Fibroblast of skin of back (primary cell): ENCODE data around the gene NUAK2.

Experiments used
- DNase-seq: peaks from one replicate; pipeline ENCODE4 v3.0.0-alpha.2; 2013

NUAK2 gene

DNA sequence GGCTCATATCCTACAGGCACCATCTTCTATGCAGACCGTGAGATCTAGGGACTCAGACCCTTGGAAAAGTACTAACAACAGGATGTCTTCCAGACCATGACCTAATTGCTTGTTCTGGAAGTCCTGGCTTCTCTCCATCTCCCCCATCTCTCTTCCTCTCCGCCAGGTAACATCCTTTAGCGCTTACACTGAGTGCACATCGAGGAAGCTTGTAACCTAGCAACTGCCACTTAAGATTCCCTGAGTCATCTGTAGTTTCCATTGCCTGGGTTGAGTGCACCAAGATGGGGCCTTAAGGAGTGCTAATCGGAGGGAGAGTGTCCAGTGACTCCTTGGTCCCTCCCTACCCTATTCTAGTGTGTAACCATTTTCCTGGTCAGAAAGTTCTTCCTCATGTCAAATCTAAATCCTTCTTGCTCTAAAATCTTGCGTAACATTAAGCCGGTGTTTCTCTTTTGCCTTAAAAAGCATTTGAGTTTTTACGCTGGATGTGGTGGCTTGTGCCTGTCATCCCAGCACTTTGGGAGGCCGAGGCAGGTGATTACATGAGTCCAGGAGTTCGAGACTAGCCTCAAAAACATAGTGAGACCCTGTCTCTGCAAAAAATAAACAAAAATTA lies 25.5 kb upstream of the NUAK2 start:
- DNase-seq: no peak

DNA sequence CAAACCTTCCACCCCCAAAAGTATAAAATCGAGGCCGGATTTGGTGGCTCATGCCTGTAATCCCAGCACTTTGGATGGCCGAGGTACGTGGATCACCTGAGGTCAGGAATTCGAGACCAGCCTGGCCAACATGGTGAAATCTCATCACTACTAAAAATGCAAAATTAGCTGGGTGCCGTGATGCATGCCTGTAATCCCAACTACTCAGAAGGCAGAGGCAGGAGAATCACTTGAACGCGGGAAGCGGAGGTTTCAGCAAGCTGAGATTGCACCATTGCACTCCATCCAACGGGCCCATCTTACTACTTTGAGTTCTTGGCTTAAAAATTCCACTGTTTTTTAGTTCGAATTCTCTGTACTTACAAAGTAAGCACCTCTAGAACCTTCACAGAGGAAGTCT lies 24.2 kb upstream of the NUAK2 start:
- DNase-seq: no peak

DNA sequence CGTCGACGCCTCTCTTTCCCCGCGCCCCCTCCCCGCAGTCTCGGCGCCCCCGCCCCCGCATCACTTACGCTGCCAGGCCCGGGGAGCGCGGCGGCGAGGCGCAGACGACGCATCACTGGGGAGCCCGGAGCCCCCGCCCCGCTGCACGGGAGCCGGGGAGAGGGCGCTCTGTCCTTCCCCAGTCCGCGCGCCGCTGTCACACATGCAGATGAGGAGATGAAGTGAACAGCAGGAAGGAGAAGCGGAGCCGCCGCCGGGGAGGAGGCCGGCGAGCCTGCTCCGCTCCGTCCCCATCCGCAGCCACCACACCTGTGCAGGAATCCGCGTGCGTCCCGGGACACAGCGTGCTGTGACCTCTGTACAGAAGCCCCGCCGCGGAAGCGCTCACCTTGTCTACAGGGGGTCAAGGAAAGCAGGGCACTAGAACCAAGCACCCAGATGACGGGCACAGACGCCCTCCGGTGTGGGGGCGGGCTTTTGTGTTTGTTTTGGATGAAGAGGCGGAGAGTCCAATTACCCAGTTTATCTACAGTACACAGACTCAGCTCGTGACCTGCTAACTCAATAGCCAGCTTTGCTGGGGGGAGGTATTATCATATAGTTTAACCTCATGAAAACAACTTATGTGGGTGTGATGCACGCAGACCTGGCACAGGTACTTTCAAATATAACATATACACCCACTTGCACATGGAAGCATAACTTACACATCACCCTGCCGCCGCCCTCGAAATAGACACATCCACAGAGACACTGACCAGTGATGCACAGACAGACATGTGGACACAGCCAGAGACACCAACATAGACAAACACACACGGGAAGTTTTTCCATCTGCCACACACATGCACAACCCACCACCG lies 22.8 kb upstream of the NUAK2 start:
- no peak for DNase-seq

DNA sequence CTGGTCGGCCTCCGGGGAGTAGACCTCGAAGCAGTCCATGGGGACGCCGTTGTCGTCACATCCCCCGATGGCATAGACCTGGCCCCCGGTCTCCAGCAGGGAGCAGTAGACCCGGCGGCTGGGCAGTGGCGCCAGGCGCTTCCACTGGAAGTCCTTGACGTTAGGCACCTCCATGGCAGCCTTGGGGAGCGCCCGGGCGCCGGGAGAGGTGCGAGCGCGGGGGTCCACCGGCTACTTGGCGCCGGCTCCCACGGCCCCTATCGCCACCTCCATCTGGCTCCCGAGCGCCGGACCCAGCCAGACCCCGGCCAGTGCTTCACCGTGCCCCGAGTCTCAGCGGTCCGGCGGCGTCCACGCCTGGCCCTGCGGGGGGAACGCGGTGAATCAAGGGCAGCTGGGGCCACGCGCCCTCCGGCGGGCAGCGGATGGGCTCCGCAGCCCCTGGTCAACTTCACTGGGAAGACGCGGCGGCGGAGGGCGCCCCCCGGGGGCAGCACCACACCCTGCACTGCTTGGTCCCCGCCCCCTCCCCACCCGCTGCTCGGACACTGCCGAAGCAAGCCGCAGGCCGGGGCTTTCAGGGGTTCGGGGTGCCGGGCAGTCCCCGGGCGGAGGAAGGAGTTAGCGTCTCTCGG lies 22.0 kb upstream of the NUAK2 start:
- DNase-seq: no peak

DNA sequence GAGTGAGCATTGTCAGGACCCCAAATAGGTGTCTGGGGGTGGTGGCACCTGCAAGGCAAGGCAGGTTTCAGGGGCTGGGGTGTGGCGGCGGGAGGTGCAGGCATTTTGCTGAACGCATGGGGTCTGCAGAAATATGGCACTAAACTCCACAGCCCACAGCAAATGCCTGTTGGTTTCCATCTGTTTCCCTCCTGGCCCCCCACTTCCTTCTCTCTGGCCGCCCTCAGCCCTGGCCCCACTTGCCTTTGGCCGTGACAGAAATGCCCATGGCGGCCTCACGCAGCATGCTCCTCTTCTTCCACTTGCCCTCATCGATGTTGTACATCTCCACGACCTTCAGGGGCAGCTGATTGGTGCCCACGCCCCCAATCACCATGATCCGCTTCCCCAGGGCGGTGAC lies 21.4 kb upstream of the NUAK2 start:
- DNase-seq: no peak

DNA sequence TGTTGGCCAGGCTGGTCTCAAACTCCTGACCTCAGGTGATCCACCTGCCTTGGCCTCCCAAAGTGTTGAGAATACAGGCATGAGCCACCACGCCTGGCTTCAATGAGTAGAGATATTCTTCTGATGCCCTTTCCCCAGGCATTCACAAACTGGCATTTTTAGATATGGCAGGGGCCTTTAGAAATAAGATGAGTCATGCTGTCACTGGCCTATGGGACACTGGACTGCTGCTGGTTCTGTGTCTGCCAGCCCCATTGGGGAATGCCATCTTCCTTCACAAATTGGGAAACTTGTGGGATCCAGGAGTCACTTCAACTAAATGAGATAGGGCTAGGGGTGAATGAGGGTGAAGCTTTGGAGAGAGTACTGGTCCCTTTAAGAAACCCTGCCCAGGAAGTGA lies 19.1 kb upstream of the NUAK2 start:
- DNase-seq: no peak

DNA sequence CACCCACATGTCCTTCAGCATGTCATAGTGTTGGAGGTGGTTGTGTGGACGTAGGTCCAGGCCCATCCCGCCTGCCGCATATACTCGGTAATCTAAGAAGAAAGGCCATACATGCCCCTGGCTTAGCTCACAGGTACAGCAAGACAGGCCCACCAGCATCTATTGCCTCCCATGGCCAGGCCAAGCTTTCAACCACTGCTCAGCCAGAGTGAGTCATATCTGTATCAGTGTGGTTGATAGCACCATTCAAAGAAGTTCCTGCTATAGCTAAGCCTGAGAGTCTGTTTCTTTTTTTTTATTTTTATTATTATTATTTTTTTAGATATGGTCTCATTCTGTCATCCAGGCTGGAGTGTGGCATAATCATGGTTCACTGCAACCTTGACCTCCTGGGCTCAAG lies 18.2 kb upstream of the NUAK2 start:
- DNase-seq: no peak

DNA sequence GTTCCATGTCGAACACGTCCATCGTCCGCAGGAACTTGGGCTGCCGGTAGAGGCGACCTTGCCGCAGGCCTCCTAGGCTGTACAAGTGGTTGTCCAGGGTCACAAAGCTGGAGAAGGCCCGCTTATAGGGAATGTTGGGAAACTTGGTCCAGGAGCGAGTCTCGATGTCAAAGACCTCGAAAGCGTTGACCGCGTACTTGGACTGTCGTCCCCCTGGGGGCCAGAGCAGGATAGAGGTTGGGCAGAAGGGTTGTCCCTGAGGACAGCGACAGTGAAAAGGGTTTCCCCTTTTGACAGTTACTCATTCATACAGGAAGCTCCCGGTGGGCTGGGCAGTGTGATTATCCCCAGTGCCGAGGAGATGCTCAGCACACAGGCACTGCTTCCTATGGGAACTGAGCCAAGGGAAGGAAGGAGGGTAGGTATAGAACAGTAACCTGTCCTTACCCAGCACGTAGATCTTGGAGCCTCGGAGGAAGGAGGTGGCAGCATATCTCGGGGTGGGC lies 17.7 kb upstream of the NUAK2 start:
- no peak for DNase-seq

DNA sequence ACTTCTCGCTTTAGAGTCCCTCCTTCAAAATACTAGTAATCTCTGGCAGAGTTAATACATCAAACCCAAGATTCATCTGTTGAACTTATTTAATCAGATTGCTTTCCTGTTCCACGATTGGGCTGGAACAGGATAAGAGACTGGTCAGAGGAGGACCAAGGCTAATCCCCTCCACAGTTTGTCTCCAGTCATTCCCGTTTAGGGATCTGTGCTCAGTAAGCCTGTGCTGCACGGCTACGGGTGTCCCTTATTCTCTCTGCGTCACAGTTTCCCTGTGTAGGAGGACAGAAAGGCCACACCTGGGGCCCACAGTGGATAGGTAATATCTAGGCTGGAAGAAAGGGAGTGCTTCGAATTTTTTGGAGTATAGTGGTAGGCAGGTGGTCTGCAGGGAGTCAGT lies 16.5 kb upstream of the NUAK2 start:
- DNase-seq: no peak

DNA sequence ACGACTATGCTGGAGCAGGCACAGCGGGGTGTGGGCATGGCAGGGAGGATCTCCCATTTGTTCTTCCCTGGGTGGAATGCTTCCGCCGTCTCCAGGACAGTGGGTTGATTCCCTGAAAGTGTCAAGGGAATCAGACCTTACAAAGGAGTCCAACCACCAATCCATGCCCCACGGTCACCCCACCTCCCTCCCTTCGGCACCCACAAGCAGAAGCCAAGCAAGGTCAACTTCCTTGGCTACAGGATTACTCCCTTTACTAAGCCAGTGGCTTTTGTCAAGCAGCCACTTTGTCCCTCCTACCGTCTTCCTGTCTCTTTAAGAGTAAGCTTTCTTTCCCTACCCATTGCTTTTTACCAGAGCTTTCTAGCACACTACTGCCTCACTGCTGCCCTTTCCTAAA lies 15.9 kb upstream of the NUAK2 start:
- no peak for DNase-seq

DNA sequence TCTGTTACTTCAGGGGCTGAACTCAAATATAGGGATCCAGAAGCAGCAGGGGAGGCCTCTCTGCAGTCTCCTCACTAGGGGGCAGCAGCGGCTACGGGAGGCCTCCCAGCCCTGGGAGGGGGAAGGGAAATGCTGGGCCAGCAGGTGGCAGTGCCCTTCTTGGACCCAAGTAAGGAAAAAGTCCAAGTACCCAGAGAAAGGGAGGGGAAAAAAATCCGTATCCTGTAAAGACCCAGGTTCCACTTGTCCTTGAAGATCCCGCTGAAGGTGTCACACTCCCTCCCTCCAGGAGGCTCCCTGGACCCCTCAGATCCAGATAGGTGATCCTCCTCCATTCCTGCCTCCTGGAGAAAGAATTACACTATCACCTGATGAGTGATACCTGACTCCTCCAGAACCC lies 14.1 kb upstream of the NUAK2 start:
- DNase-seq: peak; percentile 68

DNA sequence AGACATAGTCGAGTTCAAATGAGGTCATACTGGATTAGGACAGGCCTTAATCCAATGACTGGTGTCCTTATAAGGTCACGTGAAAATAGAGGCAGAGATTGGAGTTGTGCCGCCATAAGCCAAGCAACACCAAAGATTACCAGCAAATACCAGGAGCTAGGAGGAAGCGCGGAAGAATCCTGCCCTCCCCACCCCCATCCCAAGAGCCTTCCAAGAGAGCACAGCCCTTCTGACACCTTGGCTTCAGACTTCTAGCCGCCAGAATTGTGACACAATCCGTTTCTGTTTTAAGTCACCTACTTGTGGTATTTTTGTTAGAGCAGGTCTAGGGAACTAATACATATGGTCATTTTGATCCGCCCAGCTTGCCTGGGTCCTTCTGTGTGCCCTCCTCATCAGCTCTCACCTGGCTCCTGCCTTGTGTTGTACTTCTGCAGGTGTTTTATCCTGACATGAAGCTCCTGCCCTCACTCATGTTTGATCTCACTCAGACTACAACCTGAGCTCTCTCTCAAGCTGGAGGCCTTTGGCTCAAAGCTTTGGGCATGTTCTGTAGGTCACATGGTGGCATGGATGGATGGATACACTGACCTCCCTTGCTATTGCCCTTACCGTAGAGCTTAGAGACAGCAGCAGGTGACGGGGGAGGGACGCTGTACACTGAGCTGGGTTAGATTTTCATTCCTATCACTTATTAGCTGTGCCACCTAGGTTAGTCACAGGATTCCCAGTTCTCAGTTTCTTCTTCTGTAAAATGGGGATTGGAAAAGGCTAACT lies 10.7 kb upstream of the NUAK2 start:
- DNase-seq: no peak

DNA sequence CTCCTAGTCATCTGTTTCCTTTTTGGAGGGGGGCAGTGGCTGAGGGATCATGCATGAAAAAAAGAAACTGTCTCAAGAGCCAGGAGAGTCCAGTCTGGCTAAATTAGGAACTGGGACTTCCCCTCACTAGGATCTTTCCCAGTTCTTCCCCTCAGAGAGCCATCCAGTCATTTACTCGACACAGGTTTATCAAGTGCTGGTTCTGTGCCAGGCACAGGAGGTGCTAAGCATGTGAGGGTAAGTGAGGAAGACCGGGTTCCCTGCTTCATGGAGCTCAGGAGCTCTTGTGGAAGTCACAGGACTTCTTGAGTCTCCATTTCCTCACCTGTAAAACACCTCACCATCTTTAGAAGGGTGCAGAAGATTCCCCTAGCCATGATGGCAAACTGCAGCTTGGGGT lies 8.6 kb upstream of the NUAK2 start:
- DNase-seq: no peak

DNA sequence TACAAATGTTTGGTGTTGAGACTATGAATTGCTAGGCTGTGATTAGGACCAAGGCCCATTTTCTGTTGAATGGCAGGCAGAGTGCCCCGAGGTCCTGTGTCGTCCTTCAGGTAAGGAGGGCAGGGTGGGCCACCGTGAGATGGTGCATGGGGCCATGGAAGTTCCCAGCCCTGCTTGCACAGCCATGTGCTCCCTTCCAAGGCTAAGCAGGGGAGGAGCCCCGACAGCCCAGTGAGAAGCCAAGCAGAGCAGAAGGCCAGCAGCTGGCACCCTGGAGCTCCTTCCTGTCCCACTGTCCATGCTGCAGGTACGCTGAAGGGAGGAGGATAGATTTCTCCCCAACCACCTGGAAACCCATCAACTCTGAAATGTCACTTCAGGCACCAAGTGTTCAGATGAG lies 8.2 kb upstream of the NUAK2 start:
- DNase-seq: no peak

DNA sequence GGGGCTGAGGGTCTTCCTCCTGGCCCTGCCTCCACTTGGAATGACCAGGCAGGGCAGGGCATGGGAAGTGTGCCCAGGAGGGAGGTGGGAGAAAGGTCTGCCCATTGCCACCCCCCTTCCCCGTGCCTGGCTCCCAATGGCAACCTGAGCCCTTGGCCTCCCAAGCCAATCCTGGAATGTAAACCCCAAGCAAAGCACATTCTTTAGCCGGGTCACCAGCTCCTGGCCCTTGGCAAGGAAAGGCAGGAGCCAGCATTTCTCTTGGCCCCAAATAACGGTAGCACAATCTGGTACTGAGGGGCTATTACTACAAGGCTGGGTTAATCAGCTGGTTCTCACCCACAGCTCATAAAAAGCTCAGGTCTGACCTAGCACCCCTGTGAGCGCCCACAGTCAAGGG lies 6.9 kb upstream of the NUAK2 start:
- DNase-seq: no peak

DNA sequence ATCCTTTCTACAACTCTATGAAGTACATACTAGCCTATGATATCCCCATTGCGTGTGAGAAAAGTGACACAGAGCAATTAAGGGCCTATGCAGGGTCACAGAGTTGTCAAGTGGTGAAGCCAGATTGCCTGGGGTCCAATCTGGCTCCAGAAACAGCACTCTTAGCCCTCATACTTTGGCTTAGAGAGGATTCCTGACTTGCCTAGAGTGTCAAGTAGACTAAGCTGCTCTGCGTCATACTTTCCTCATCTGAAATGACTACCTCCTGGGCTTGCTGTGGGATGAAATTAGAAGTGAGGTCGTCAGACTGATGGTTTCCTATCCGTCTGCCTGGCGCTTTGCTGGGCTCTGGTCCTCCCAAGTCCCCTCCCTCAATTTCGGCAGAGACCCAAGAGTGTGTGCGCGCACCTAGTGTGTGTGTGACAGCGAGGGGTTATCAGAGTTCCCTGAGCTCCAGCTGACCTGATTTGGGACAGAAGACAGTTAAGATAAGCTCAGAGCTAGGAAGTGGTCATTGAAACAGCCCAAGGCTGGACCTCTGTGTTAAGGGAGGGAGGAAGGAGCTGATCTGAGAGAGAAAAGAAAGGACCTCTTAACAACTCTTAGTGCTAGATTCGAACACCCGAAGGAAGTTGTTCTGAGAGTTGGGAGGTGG lies 5.4 kb upstream of the NUAK2 start:
- no peak for DNase-seq

DNA sequence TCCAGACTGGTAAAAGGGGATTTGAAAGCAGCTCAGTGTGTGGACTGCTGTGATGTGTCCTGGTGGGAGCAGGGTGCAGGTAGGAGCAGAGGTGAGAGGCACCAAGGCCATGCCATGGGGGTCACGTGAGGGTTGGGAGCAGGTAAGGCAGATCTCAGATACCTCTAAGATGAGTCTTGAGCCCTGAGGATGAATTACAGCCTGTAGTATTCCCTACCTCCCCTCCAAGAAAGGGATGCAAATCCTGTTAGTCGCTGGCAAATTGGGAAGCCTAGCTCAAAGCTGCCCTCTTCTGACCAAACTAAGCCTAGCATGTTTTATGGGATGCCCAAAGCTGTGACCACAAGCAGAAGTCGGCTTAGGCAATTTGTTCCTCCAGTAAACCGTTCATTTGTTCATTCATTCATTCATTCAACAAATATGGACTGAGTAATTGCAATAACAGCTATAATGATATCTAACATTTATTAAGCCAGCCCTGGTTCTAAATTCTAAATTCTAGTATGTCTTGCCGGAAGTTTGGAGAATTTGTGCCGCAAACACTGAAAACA lies 3.9 kb upstream of the NUAK2 start:
- peak; percentile 79 for DNase-seq

DNA sequence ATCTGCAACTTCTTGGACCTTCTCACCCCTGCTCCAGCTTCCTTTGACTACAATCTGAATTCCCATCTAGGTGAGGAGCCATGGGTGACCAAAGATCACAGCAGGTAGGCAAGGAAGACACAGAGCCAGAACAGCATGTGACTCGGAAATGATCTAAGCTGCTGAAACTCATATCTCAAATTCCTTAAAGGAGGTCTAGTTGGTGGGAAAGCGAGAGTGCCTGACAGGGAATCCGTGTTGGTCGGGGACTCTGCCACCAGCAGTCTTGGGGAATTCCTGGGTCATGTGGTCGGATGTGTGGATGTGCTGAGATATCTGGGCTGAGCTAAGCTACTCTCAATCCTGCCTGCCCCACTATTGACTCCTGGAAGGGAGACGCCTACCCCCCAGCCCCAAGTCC lies 3.2 kb upstream of the NUAK2 start:
- DNase-seq: peak; percentile 86

DNA sequence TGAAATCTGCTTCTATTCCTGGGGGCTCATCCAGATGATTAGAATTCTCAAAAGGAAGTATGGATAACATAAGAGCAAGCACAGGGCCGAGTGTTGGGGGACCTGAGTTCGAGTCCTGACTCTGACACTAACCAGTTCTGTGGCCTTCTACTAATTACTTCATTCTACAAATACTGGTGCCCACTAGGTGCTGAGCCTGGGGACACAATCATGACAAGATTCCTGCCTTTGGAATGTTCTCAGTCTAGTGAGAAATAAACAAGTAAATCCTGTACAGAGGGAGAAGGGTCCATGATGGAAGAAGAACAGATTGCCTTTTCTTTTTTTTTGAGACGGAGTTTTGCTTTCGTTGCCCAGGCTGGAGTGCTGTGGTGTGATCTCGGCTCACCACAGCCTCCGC lies 2.2 kb upstream of the NUAK2 start:
- no peak for DNase-seq

DNA sequence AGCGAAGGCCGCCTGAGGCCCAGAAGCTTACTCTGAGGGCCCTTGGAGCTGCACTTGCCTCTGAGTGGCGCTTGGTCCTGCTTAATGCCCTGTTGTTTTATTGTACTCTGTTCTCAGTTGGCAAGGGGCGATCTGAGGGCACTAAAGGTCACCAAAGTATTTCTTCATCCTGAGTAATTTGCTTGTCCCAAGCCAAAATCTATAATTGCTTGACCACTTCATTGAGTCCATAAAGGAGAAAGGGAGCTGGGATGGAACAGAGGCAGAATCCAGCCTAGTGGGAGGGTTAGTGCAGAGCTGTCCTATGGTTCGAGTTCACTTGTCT lies 376 bp upstream of the NUAK2 start:
- DNase-seq: no peak

DNA sequence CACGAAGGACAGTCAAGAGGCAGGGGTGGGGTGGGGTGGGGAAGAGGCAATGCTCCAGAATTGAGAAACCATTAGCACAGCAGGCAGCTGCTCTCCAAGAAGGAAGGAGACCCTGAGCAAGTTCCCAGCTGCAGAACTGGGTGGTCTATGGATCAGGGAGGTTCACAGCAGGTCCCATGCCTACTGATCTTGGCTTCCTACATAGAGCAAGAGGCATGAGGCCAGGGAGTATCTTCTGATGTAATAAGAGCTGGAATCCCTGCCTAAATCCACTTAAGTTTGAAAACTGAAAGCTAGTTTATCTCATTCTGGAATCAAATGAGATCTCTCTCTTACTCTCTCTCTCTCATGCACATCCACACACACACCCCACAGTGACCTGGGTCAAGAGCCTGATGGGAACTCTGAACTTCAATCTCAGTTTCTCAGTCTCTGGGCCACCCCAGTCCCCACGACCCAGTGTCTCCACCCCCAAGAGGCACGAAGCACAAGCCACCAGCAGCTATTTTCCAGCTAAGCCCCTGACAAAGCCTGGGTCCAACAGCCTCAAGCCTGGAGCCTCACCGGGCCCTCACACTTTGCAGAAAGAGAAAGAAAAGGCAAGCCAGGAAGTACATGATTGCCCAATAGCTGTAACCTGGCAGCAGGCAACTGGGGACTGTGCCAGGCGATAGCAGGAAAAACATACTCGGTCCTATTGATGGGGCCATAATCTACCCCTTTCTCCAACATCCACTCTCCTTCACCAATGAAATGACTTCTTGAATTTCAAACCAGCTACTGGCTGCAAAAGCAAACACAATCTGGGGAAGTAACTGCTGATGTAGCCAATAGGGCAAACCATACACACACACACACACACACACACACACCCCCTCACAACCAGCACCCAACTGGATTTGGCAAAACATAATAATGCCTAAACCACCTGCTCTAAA lies 2.2 kb downstream of the NUAK2 start:
- peak; percentile 52 for DNase-seq
